Measurements from ENCODE around the gene TNC.

DNA sequence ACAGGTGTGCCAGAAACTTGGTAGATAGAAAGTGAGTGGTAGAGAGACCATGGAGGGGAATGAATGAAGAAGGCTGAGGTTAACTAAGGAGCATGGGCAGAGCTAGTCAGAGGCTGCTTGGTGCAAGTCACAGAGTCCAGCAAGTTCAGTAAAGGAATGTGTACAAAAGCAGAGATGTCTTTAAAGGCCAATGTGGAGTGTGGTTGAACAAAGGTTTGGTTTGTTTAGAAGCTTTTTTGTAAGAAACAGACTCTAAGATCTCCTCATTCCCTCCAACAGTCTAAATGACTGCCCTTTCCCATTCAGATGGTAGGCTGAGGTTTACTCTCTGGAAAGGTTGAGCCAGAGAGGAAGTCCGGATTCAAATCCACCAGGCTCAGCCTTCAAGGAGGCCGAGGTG is 84.2 kb downstream of the TNC start:
- TF ChIP-seq POLR2A (IDR thresholded peaks at IDR 0.05) (no peak), CTCF (IDR thresholded peaks at IDR 0.05) (no peak)

Measured in lower leg skin (tissue), 3 donors.